Measurements from ENCODE around the gene LIMS3. TPM values are rescaled to one million over a fixed set of nuclear protein-coding genes. Genes with fewer than 3 reads are reported as not detected.
"Not testable (repeated sequence)": the region's sequence is repeated elsewhere in the genome, so short reads cannot be mapped to it uniquely, and the experiment has no call there.

Gene LIMS3
- 1 to 10 TPM in 1 of 6 experiments, under 1 TPM in 3, not detected in 2; 0.22 to 1.0 (median 0.34) TPM for total RNA-seq
- long read RNA-seq = 0 reads

- H3K4me3 ChIP-seq, H3K4me1 ChIP-seq, H3K27ac ChIP-seq: not testable (repeated sequence)
Observed at GRCh38 chr2:109898462-109899336, at the start of gene LIMS3. Gene LIMS3, plus strand, starts transcription at chr2:109898688. Its CDS starts 41 bp downstream, at chr2:109898729.

DNA sequence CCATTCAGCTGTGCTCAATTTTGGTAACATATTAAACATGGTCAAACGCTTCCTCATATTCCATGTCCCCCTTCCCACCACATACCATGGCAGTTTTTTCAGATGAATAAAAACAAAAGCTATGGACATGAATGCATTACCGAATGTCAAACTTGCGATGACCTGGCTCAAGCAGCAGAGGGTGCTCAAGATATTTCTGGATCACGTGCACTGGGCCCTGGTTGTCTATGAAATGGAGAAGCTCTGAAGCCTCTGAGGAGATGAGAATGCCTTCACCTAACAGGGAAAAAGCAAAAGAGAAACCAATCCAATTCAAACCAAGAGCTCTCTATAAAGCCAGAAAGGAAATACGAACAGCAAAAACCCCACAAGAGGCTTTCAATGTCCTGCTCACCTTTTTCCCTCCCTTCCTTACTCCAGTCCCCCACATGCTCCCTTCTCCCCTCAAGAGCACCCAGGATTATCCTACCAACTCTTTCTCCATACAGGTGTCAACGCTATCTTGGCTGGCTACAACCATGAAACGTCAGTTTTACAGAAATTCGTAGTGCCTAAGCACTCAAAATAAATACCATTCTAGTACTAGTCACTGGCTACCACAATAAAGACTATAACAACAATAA, 27.2 kb upstream of the LIMS3 start:
- H3K27me3 ChIP-seq; H3K4me1 ChIP-seq; H3K36me3 ChIP-seq; H3K4me3 ChIP-seq; DNase-seq; H3K27ac ChIP-seq; intact Hi-C loops (cut with DNase I); H3K9me3 ChIP-seq: not testable (repeated sequence)
- ATAC-seq = peak; percentile 95 to 96 (median 96)
- WGBS (ENCODE audit: insufficient coverage, low coverage, low lambda C conversion rate, missing lambda C conversion rate) = no CpG with 5 or more reads among the region's 8 CpGs

More at GRCh38 chr2:109898462-109899336, at the start of gene LIMS3:
- DNase-seq; intact Hi-C loops (cut with DNase I); H3K36me3 ChIP-seq; H3K9me3 ChIP-seq; H3K27me3 ChIP-seq: not testable (repeated sequence)
- ATAC-seq = peak in 3 of 4 donors; percentile 12 to 19 (median 15)
- WGBS (ENCODE audit: insufficient coverage, low coverage, low lambda C conversion rate, missing lambda C conversion rate) = no CpG with 5 or more reads among the region's 28 CpGs

DNA sequence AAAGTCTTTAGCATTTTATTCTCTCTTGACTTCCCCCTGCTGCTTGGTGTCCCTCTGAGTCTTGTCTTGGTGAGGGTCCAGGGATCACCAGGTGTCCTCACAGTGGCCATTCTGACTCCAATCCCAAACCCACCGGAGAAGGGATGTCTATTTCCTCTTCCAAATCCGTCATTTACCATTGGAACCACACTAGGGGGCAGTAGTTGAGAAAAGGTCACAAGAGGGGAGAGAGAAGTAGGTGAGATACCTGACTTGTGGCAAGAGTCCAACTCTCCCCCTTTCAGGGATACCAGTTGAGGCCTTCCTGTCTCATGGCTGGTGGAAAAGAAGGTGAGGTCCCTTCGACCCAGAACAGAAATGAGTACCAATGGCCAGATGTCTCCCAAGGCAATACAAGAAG, 21.9 kb upstream of the LIMS3 start:
- ATAC-seq; H3K4me3 ChIP-seq; H3K36me3 ChIP-seq; intact Hi-C loops (cut with DNase I); H3K4me1 ChIP-seq; H3K9me3 ChIP-seq; H3K27me3 ChIP-seq; DNase-seq; H3K27ac ChIP-seq: not testable (repeated sequence)
- no CpG with 5 or more reads among the region's 3 CpGs for WGBS (ENCODE audit: insufficient coverage, low coverage, low lambda C conversion rate, missing lambda C conversion rate)

DNA sequence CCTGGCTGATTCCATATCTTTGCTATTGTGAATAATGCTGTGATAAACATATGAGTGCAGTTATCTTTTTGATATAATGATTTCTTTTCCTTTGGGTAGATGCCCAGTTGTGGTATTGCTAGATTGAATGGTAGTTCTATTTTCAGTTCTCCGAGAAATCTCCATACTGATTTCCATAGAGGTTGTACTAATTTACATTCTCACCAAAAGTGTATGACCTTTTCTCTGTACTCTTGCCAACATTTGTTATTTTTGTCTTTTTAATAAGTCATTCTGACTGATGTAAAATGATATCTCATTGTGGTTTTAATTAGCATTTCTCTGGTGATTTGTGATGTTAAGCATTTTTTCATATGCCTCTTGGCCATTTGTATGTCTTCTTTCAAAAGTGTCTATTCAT, 16.4 kb upstream of the LIMS3 start:
- ATAC-seq; H3K4me3 ChIP-seq; DNase-seq; intact Hi-C loops (cut with DNase I); H3K4me1 ChIP-seq; H3K36me3 ChIP-seq; H3K27me3 ChIP-seq; H3K27ac ChIP-seq; H3K9me3 ChIP-seq: not testable (repeated sequence)
- no CpG with 5 or more reads among the region's 1 CpG for WGBS (ENCODE audit: insufficient coverage, low coverage, low lambda C conversion rate, missing lambda C conversion rate)

DNA sequence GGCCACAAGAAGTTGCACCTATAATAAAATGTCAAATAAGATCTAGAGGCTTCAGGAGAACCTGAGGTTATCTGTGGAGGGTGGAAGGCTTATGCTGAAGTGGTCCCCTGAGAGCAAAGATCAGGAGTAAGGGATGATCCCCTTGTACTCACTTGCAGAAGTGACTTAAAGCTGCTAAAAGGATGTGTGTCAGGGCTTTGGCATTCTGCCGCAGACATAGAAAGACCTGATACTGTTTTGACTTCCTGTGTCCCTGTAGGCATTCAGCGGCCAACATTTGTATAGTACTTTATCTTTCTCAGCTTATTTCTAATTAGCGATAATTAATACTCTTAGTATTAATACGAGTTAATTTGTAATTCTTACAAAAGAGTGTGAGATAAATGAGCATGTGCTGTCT, 10.1 kb upstream of the LIMS3 start:
- not testable (repeated sequence) for DNase-seq

DNA sequence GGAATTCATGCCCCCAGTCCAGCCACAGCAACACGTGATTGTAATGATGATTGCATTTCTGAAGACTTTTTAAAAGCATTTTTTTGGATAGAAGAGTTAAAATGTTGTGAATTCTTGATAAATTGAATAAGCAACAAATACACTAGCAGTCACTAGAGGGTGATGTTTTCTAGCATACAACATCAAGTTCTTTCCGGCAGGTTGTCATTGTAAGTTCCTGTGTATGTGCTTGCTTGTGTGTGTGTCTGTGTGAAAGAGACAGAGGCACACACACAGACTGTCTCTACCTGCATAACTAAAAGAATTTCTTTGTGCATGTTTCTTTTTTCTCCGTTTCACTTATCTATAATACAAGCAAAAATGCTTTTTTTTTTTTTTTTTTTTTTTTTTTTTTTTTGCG, 8.6 kb upstream of the LIMS3 start:
- H3K9me3 ChIP-seq; H3K4me1 ChIP-seq; H3K27ac ChIP-seq; intact Hi-C loops (cut with DNase I); H3K4me3 ChIP-seq; H3K27me3 ChIP-seq; DNase-seq; H3K36me3 ChIP-seq: not testable (repeated sequence)
- peak; percentile 68 to 80 (median 72) for ATAC-seq
- WGBS (ENCODE audit: insufficient coverage, low coverage, low lambda C conversion rate, missing lambda C conversion rate) = no CpG with 5 or more reads among the region's 4 CpGs

More for the DNA sequence above, 10.1 kb upstream of the LIMS3 start:
- H3K9me3 ChIP-seq; H3K27me3 ChIP-seq; H3K36me3 ChIP-seq; ATAC-seq; intact Hi-C loops (cut with DNase I); H3K4me3 ChIP-seq; H3K27ac ChIP-seq; H3K4me1 ChIP-seq: not testable (repeated sequence)
- no CpG with 5 or more reads among the region's 4 CpGs for WGBS (ENCODE audit: insufficient coverage, low coverage, low lambda C conversion rate, missing lambda C conversion rate)

DNA sequence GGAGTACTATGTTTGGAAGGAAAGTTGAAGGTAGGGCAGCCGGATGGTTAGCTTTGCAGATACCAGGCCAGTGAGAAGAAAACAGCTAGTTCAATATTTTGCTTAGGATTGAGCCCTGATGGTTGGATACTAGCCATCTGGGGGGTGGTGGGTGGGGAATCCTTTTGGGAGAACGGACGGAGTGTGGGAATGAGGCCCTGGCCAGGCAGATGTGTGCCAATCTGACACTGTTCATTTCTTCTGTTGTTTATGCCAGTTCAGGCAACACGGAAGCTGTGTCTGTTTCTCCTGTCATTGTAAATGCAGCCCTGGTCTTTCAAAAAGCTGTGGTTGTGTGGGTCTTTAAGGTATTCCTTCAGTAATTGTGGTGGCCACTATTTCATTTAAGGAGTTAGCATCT, 7.5 kb upstream of the LIMS3 start:
- H3K9me3 ChIP-seq; H3K4me3 ChIP-seq; H3K36me3 ChIP-seq; H3K27ac ChIP-seq; H3K27me3 ChIP-seq; H3K4me1 ChIP-seq; intact Hi-C loops (cut with DNase I); ATAC-seq; DNase-seq: not testable (repeated sequence)
- no CpG with 5 or more reads among the region's 4 CpGs for WGBS (ENCODE audit: insufficient coverage, low coverage, low lambda C conversion rate, missing lambda C conversion rate)

- H3K27me3 ChIP-seq; H3K36me3 ChIP-seq; H3K4me3 ChIP-seq; H3K9me3 ChIP-seq; H3K4me1 ChIP-seq; H3K27ac ChIP-seq; intact Hi-C loops (cut with DNase I); DNase-seq: not testable (repeated sequence)
- peak; percentile 70 to 88 (median 84) for ATAC-seq
- WGBS (ENCODE audit: insufficient coverage, low coverage, low lambda C conversion rate, missing lambda C conversion rate) = no CpG with 5 or more reads among the region's 7 CpGs
Observed at GRCh38 chr2:109893736-109894135, 4.8 kb upstream of the LIMS3 start.

DNA sequence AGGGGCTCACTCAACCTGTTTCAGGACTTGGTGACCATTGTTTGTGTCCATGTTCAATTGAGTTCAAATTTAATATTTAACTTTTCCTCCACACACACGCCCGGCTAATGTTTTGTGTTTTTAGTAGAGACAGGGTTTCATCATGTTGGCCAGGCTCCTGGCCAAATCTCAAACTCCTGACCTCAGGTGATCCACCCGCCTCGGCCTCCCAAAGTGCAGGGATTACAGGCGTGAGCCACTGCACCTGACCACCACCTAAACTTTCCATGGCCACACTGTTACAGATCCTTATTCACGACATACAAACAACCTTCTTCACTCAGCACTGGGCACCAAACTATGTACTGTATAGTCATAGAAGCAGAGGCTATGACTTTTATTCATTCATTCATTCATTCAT, 4.3 kb upstream of the LIMS3 start:
- H3K4me1 ChIP-seq; intact Hi-C loops (cut with DNase I); H3K36me3 ChIP-seq; H3K4me3 ChIP-seq; H3K27ac ChIP-seq; H3K27me3 ChIP-seq; DNase-seq; H3K9me3 ChIP-seq: not testable (repeated sequence)
- WGBS (ENCODE audit: insufficient coverage, low coverage, low lambda C conversion rate, missing lambda C conversion rate) = no CpG with 5 or more reads among the region's 6 CpGs
- ATAC-seq = peak; percentile 74 to 88 (median 86)

GRCh38 chr2:109895090-109895869, 3.2 kb upstream of the LIMS3 start:
- H3K9me3 ChIP-seq; H3K27ac ChIP-seq; DNase-seq; H3K4me1 ChIP-seq; ATAC-seq; intact Hi-C loops (cut with DNase I); H3K4me3 ChIP-seq; H3K27me3 ChIP-seq; H3K36me3 ChIP-seq: not testable (repeated sequence)
- WGBS (ENCODE audit: insufficient coverage, low coverage, low lambda C conversion rate, missing lambda C conversion rate) = no CpG with 5 or more reads among the region's 3 CpGs

DNA sequence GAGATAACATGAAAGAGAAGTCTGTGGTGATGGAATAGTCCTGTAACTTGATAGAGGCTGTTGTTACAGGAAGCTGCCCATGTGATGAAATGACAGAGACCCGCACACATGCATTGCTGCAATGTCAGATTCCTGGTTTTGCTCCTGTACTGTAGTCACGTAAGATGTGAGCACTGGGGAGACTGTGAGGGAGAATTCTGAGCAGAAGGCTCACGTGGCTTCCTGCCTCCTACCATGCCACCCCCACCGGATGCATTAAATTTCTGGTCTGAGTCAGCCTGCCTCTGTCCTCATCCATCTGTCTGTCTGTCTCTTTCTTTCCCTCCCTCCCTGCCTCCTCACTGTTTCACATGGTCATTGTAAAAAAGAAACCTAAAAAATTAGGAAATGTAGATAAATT, 2.3 kb upstream of the LIMS3 start:
- H3K36me3 ChIP-seq; H3K27me3 ChIP-seq; H3K4me3 ChIP-seq; DNase-seq; H3K4me1 ChIP-seq; intact Hi-C loops (cut with DNase I); H3K9me3 ChIP-seq; H3K27ac ChIP-seq: not testable (repeated sequence)
- ATAC-seq = peak in 2 of 4 donors; percentile 17 to 47
- WGBS (ENCODE audit: insufficient coverage, low coverage, low lambda C conversion rate, missing lambda C conversion rate) = no CpG with 5 or more reads among the region's 4 CpGs

Measured in right lobe of liver (tissue), 6 donors.